Measurements from ENCODE around the gene APBA2. TPM values are rescaled to one million over a fixed set of nuclear protein-coding genes. Genes with fewer than 3 reads are reported as not detected.

APBA2 gene
- total and polyA plus RNA-seq, 10 of the 15 experiments (the other 5 are each of a cell fraction or from before 2014, with no cell fraction given), result 0.06 to 0.26 (median 0.07) TPM; not detected in 7

GRCh38 chr15:29149738-29150075 is 263.9 kb downstream of the APBA2 start:
- intact Hi-C loops (cut with micrococcal nuclease; ENCODE audit: unreplicated experiment) (no loop called here), in situ Hi-C loops (cut with MboI) (no loop called here)
- Histone ChIP-seq H3K27me3 (replicated peaks in 1 of 2; ENCODE audit: control insufficient read depth in 2 of 2, insufficient read depth in 2 of 2, low read length in 1 of 2) (no peaks in the 10 kb centered on the region), H3K4me2 (ENCODE audit: control insufficient read depth, insufficient read depth) (no peak overlapping the region), H2AFZ (ENCODE audit: control insufficient read depth, low read depth, low read length) (no peak overlapping the region), H3K4me1 (ENCODE audit: control insufficient read depth, insufficient read depth, low read length) (no peaks in the 10 kb centered on the region), H4K20me1 (ENCODE audit: control insufficient read depth, insufficient read depth) (no peaks in the 10 kb centered on the region), H3K9me3 (replicated peaks; ENCODE audit: control insufficient read depth, insufficient read depth, low read length) (no peaks in the 10 kb centered on the region; the same call in 2 of the 3 replicates), H3K27ac (ENCODE audit: control insufficient read depth, insufficient read depth) (no peak overlapping the region), H3K9ac (ENCODE audit: control insufficient read depth, insufficient read depth, low read length) (no peak overlapping the region), H3K36me3 (ENCODE audit: control insufficient read depth in 2 of 2, insufficient read depth in 2 of 2, low read length in 1 of 2) (no peaks in the 10 kb centered on the region), H3K4me3 (no peak overlapping the region), H3K79me2 (ENCODE audit: control insufficient read depth, insufficient read depth, low read length) (no peaks in the 10 kb centered on the region)
- no peak for DNase-seq (ENCODE audit: low read depth, low spot score)
- FAIRE-seq, result no peak
- WGBS (ENCODE audit: insufficient coverage, insufficient replicate concordance, low lambda C conversion rate, missing lambda C conversion rate), result 74% methylated on average over 18 of the region's 18 CpGs
- ChIA-PET RAD21 (ENCODE audit: unreplicated experiment) (no interaction called here), POLR2A (no interaction called here), SMC1A (ENCODE audit: uncharacterized antibody, unreplicated experiment) (interaction anchor here (0.5 kb wide), 1 partner anchor 263 kb away, joined by 3 read pairs; no protein-coding TSS in a partner anchor), CTCF (interaction anchor here (0.7 kb wide), 1 partner anchor 48 kb away, joined by 3 read pairs; no protein-coding TSS in a partner anchor)
- no peak for ATAC-seq
- no TSS peak for BruUV-seq (replicated peaks)
- no peak for TF ChIP-seq CUX1 (IDR thresholded peaks at IDR 0.05; ENCODE audit: insufficient replicate concordance, low read depth, low read length)
- TF ChIP-seq ATF7 (IDR thresholded peaks at IDR 0.05; ENCODE audit: low read depth), result no peak
- TF ChIP-seq USF1 (IDR thresholded peaks at IDR 0.05; ENCODE audit: borderline replicate concordance, extremely low read length, insufficient read depth, low read depth, low read length), result no peak
- TF ChIP-seq MEF2A (IDR thresholded peaks at IDR 0.05; ENCODE audit: insufficient read depth, low read depth, low read length), result no peak
- no peak for TF ChIP-seq MYB (IDR thresholded peaks at IDR 0.05; ENCODE audit: borderline replicate concordance, low read depth, low read length)
- no peak for TF ChIP-seq ZSCAN29 (IDR thresholded peaks at IDR 0.05)
- TF ChIP-seq SUZ12 (IDR thresholded peaks at IDR 0.05; ENCODE audit: unreplicated experiment), result no peak
- TF ChIP-seq PML (IDR thresholded peaks at IDR 0.05; ENCODE audit: low read length), result no peak
- no peak for TF ChIP-seq SMAD5 (IDR thresholded peaks at IDR 0.05; ENCODE audit: low read depth)
- no peak for TF ChIP-seq ZBTB11 (CRISPR knock-in tag; IDR thresholded peaks at IDR 0.05)
- TF ChIP-seq CBX3 (IDR thresholded peaks at IDR 0.05; ENCODE audit: borderline replicate concordance, low read depth), result no peak
- TF ChIP-seq SP1 (IDR thresholded peaks at IDR 0.05; ENCODE audit: low read depth, low read length), result no peak
- TF ChIP-seq HDAC2 (IDR thresholded peaks at IDR 0.05), result no peak
- TF ChIP-seq ESRRA (IDR thresholded peaks at IDR 0.05; ENCODE audit: low read length), result no peak
